Measurements from ENCODE around the gene PNLIPRP1.

Gene PNLIPRP1

GRCh38 chr10:116590590-116591444, at the start of gene PNLIPRP1:
PNLIPRP1 (plus strand) TSS chr10:116590959; CDS start chr10:116591130, 171 bp downstream.
- no peak for DNase-seq (ENCODE audit: low spot score)

- DNase-seq (ENCODE audit: low spot score), result no peak
Observed at GRCh38 chr10:116542007-116542677, 48.6 kb upstream of the PNLIPRP1 start.

DNA sequence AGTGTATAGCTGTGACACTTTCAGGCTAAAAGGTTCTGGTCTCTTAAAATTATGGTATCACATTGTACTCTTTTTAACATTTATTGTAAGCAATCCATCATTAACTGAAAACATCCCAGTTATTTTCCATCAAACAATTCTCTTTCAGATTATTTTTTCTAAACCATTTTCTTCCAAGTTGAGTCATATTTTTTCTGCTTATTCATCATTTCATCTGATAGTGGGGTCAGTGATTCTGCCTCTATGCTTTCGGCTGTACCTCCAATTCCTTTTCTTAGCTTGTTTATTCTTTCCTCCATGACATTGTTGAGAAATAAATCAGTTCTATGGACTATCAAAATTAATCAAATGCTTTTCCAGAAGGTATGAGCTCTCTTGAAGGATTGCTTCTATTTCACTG, 45.6 kb upstream of the PNLIPRP1 start:
- no peak for DNase-seq (ENCODE audit: low spot score)

DNA sequence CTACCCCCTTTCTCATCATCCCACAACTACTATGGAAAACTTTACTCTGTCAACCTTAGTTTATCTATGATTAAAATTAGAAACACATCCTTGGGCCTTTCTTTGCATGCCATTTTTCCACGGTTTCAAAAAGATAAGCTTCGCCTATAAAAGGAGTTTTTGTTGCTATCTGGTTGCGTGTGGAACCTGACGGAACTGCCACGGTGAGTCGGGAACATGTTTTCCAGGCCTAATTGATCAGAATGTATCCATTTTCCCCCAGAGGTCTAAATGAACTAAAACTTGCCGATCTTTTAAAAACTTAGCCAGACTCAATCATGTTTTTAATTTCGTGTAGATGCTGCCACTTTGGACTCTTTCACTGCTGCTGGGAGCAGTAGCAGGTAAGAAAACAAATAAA, 45.0 kb upstream of the PNLIPRP1 start, which contains the start of gene PNLIP:
PNLIP (plus strand) TSS at position 176 of the 400 bp plus-strand sequence; CDS start at position 338, 162 bp downstream.
- no peak for DNase-seq (ENCODE audit: low spot score)

- DNase-seq (ENCODE audit: low spot score), result no peak
Observed at GRCh38 chr10:116548301-116548700, 42.5 kb upstream of the PNLIPRP1 start.

DNA sequence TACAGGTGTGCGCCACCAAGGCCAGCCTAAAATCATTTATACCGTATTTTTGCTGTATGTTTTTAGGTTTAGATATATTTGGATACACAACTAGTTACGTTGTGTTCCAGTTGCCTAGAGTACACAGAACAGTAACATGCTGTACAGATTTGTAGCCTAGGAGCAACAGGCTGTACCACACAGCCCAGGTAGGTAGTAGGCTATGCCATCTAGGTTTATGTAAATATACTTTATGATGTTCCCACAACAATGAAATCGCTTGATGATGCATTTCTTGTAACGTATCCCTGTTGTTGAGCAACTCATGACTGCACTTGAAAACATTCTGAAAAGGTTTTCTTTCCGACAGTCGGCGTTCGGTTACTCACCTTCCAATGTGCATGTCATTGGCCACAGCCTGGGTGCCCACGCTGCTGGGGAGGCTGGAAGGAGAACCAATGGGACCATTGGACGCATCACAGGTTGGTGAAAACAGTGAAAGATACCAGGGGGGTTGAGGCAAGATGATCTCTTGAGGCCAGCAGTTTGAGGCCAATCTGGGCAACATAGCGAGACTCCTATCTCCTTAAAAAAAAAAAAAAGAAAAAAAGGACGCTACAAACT, 37.3 kb upstream of the PNLIPRP1 start:
- no peak for DNase-seq (ENCODE audit: low spot score)

DNA sequence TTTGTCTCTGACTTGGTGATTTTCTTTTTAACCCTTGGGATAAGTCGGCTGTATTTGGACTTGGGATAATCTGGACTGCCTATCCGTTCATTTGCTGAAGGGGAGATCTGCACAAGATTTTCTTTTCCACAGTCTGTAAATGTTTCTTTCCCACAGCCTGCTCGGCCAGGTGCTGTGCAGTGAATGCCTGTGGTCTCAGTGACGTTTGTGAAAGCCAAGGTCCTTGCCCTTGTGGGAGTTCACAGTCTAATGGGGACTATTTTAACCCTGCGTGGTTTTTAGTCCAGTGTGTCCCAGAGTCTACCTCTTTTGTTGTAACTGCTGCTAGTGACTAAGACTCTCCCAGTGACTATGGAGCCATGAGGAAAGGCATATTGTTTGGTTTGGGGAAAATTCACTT, 36.1 kb upstream of the PNLIPRP1 start:
- DNase-seq (ENCODE audit: low spot score), result no peak

DNA sequence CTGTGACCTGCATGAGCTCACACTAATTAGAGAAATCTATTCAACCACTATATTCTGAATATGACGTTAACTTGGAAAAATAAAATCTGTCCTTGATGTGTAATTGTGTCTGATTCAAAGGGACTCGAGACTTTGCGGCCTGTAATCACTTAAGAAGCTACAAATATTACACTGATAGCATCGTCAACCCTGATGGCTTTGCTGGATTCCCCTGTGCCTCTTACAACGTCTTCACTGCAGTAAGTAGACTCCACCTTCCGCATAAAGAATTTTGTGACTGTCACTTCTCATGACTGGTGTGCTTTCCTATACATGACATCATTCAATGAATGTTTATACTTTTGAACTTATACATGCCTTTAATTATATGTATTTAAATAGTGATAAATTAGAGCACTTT, 34.9 kb upstream of the PNLIPRP1 start:
- DNase-seq (ENCODE audit: low spot score), result no peak

- DNase-seq (ENCODE audit: low spot score), result no peak
Observed at GRCh38 chr10:116557305-116557880, 33.4 kb upstream of the PNLIPRP1 start.

GRCh38 chr10:116565534-116565933, 25.2 kb upstream of the PNLIPRP1 start:
- DNase-seq (ENCODE audit: low spot score), result no peak

DNA sequence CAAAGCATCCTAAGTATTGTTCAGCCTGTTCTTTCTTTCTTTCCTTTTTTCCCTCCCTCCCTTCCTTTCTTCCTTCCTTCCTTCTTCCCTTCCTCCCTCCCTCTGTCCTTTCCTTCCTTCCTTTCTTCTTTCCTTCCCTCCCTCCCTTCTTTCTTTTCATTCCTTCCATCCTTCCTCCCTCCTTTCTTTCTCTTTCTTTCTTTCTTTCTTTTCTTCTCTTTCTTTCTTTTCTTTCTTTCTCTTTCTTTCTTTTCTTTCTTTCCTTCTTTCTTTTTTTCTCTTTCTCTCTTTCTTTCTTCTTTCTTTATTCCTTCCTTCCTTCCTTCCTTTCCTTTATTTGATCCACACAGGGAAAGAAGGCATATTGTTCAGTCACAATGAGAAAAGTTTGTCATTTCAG, 23.8 kb upstream of the PNLIPRP1 start:
- no peak for DNase-seq (ENCODE audit: low spot score)

- DNase-seq (ENCODE audit: low spot score), result no peak
Observed at GRCh38 chr10:116567335-116567734, 23.4 kb upstream of the PNLIPRP1 start.

- no peak for DNase-seq (ENCODE audit: low spot score)
Observed at GRCh38 chr10:116574797-116575196, 16.0 kb upstream of the PNLIPRP1 start.

DNA sequence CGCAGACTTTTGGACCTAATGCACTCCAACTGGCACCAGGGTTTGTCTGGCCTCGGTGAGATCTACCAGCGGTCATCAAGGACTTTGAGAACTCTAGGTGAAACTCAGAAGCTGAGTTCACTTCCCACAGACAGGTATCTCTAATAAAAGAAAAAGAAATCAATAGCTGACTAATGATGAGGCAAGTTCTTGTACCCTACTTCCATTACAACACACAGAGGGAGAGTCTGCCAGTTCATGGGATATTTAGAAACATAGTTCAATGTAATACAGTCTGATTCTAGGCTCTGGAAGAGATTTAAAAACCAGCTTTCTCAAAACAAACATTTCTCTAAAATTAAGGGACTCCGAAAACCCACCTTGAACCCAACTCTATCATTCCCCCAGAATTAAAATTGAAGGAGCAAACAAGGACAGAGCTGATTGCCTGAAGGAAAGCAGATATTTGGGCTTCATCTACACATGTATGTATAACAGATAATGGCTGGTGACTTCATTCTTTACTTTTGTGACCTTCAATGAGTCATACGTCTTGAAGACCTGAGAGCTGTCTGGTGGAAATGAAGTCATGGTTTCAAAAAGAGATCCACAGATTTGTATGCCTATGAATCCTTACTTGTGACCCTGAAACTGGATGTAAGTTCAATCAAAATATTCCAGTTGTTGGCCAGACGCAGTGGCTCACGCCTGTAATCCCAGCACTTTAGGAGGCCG, 2.7 kb upstream of the PNLIPRP1 start:
- no peak for DNase-seq (ENCODE audit: low spot score)

GRCh38 chr10:116588995-116589394, 1.8 kb upstream of the PNLIPRP1 start:
- DNase-seq (ENCODE audit: low spot score), result no peak

DNA sequence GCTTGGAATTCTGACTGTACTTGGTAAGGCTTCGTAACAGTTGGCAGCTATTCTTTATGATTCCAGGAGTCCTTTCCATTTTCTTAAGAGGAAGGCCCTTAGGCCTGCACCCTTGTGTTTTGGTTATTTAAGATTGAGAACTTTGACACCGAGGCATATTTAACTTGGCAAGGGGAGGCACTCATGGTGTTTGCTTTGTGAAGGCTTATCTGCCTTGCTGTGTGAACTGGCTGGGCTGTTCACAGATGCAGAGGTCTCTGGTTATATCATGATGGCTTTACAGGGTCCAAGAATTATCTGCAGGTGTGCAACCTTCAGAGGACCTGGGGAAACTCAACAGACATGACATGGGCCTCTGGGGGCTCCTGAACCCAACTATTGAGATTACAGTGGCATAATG, 833 bp upstream of the PNLIPRP1 start:
- no peak for DNase-seq (ENCODE audit: low spot score)

DNA sequence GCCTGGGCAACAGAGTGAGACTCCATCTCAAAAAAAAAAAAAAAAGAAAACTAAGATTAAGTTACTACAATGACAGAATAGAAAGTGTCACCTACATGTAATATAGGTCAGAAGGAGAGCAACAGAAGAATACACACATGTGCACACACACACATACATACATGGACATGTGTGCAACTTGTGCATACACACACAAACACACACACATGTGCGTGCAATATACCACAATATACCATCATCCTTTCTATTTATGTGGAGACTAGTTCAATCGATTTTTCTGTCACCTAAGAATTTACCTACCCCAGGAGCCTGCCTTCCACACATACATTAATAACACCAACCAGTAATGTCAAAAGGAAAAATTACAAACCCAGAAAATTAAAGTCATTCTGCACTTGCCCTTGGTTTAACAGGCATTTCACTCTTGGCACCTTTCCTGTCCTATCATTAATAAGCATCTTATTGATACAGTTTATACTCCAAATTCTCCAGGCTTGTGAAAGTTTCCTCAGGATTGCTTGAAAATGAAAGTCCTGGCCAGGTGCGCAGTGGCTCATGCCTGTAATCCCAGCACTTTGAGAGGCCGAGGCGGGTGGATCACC, 2.5 kb downstream of the PNLIPRP1 start:
- no peak for DNase-seq (ENCODE audit: low spot score)

DNA sequence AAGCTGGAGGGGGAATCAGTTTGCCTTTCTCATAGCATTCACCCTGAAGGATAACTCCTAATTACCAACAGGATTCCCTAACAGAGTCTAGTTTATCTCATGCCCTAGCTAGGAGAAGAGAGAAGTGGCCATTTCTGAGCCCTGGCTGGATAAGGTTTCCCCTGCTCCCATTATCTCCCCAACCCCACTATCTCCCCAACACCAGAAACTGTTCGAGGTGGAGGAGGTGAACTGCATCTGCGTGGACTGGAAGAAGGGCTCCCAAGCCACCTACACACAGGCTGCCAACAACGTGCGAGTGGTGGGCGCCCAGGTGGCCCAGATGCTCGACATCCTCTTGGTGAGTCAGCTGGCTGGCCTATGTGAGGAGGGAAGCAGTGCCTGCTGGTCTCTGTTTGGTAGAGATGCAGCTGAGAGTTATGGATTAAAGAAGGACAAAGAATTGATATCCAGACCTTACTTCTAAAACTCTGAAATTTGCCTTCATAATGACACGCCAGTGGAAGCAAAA, 3.8 kb downstream of the PNLIPRP1 start:
- DNase-seq (ENCODE audit: low spot score), result no peak

DNA sequence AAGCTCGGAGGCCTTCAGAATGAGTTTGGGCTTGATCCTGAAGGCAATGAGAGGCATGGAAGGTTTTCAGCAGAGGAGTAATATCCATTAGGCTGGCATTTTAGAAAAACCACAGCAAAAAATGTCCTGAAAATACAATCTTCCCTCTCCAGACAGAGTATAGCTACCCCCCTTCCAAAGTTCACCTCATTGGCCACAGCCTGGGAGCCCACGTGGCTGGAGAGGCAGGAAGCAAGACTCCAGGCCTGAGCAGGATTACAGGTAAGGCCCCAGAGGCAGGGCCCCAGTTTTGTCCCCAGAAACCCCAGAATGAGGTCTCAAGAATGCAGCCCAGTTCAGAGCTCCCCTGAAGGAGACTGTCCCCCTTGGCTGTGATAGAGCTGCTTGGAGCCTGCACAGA, 5.3 kb downstream of the PNLIPRP1 start:
- no peak for DNase-seq (ENCODE audit: low spot score)

- no peak for DNase-seq (ENCODE audit: low spot score)
Observed at GRCh38 chr10:116597543-116597942, 6.8 kb downstream of the PNLIPRP1 start.

DNA sequence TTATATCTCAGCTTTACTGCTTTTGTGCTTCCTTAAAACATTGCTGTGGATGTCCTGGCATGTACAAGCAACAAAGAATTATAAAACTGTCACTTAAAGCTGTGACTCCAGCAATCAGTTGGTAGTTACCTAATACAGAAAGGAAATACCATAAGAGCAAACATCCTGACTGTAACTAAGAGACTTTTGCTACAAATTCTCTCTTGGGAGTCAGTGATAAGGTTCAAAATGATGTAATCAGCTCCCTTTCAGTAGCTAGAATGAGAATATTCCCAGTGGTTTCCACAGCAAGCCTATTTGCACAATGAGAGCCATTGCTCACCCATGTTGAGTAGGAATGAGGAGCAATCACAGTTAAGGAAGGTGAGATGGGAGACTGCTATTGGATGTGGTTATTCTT, 7.6 kb downstream of the PNLIPRP1 start:
- DNase-seq (ENCODE audit: low spot score), result no peak

Measured in AG08396 (cell line).